GM08714 (cell line): ENCODE results near the gene SPAG8.

ENCODE experiments used
- H3K4me3 ChIP-seq: fragments of 200-500 bp; sonication (Bioruptor generic); 2 replicates; pipeline ENCODE4 v1.5.1; 2014; ENCODE audit warnings: mild to moderate bottlenecking, low read length, inconsistent platforms
- ZNF274 ChIP-seq: IDR thresholded peaks from 2 replicates; pipeline ENCODE4 v1.6.1; 2012; ENCODE audit warnings: mild to moderate bottlenecking, low read depth, low read length

SPAG8 gene

DNA sequence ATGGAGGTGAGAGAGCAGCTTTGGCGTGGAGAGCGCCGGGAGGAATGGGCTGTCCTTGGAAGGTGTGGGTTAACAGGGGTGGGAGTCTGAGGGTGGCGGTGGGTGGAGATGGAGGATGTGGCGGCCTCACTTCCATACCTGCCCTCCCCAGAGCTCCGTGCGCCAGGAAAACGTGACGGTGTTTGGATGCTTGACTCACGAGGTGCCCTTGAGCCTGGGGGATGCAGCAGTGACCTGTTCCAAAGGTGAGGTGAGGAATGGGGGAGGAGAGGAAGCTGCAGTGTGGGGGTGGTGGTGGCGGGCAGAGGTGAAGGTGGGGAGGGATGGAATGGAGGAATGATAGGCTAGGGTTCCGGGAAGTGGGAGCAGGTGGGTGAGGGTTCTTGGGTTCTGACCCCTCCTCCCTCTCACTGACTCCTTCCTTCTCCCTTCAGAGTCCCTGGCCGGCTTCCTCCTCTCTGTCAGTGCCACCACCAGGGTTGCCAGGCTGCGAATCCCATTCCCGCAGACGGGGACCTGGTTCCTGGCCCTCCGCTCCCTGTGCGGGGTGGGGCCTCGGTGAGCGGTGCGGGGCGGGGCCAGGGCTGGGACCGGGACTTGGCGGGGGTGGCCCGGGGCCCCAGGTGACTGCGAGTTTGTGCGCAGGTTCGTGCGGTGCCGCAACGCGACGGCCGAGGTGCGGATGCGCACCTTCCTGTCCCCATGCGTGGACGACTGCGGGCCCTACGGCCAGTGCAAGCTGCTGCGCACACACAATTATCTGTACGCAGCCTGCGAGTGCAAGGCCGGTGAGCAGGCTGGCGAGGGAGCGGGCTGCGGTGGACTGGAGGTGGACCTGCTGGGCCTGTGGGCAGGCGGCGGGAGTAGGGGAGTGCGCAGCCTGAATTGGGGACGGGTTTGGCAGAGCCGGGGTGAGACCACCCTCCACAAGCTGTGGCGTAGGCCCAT lies 34.0 kb upstream of the SPAG8 start:
- H3K4me3 ChIP-seq: no peak overlapping the region; the same call in 1 of the 2 replicates
- no peak for TF ChIP-seq ZNF274

DNA sequence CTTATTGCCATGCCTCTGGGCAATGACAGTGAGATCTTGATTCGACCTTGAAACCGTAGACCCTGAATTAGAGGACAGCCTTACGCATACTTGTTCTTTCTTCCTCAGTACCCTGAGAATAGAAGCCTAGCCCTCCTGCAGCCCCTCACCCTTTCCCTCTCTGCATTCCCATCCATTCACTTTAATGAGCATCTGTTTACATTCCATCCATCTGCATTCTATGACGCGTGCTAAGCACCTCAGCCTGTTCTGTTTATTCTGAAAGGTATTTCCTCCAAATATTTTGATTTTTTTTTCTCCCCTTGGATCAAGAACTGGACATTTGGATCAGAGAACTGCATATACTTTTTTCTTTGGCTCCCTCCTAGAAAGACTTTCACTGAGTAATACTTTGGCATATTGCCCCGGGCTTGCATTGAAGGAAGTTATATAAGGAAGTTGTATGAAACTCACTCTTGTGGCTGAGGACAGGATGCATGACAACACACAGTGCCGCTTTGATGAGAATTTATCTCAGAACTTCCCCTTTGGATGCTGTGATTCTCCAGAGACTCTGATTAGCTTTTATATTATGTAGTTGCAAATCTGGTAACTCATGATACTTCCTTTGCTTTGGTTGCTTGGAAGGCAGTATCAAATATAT lies 32.7 kb upstream of the SPAG8 start:
- H3K4me3 ChIP-seq: no peak overlapping the region
- TF ChIP-seq ZNF274: no peak

DNA sequence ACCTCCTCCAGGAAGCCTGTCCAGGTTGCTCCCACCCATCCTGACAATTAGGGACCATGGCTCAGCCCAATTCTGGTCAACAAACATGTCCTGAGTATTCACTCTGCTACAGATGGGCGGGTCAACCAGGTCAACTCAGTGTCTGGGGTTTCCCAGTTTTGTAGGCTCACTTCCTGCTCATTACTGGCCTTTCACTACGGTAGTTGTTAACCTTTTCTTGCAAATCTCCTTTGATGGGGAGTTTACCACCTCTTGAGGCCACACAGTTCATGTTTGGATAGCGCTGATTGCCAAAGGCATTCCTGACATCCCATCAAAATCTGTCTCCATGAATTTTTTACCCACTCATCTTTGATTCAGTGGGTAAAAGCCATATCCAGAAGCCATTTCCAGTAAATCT lies 30.7 kb upstream of the SPAG8 start:
- TF ChIP-seq ZNF274: no peak
- no peak overlapping the region for H3K4me3 ChIP-seq

DNA sequence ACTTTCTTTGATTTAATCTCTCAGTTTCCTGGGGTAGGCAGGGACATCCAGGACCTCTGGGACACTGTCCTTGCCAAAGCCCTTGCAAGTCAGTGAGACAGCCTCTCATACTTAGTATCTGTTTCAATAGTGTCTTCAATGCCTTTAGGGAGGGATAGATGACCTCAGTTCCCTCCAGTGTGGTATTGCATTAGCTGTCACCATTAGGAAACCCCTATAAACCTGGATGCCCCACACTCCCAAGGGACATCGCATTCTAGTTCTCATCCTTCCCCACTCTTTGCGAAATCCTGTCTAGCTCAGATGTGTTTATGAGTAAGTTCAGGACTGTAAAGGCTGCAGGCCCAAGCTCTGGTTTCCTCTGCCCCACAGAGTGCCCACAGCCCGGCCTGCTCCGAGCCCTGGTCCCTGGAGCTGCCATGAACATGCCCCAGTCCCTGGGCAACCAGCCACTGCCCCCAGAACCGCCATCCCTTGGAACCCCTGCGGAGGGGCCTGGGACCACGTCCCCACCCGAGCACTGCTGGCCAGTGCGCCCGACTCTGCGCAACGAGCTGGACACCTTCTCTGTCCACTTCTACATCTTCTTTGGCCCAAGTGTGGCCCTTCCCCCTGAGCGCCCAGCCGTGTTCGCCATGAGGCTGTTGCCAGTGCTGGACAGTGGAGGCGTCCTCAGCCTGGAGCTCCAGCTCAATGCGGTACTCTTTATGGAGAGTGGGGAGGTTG lies 30.1 kb upstream of the SPAG8 start:
- no peak overlapping the region for H3K4me3 ChIP-seq
- no peak for TF ChIP-seq ZNF274

DNA sequence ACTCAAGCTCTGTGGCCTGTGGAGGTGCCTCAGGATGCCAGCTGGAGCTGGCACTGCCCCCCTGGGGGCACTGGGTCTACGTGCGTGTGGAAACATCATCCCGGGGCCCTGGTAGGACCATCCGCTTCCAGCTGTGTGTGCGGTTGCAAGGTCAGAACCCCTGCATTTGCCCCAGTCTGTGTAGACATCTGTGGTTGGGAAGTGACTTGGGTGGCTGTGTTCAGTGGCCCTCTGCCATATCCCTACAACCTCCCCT lies 29.5 kb upstream of the SPAG8 start:
- H3K4me3 ChIP-seq: no peak overlapping the region

DNA sequence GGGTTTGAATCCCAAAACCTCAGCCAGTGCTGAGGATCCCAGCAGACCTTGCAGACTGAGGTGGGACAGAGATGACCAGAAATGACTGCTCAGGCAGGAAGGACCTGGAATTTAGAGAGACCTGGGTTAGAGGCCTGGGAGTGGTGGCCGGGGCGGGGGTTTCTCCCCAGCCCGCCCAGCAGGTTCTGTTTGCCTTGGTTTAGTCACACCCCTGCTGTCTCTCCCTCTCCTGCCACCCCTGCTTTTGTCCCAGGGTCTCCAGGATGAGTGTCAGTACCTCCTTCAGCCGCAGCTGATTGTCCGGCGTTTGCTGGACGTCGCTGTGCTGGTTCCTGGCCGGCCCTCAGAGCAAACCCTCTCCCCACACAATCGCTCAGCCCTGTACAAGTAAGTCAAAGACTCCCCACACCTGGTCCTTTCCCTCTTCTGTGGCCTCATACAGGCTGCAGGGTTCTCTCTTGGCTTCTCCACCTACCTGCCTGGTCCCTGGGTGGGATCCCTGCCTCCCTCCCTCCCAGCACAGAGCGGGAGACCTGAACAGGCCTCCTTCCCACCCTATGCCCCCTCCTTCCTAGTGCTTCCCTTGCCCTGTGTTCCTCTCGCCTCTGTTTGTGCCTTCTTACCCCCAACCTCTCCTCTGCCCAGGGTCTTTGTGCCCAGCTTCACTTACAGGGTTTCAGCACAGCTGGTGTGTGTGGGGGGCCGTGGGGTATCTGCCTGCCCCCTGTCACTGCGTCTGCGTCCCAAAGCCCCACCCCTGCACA lies 29.0 kb upstream of the SPAG8 start:
- no peak for TF ChIP-seq ZNF274
- no peak overlapping the region for H3K4me3 ChIP-seq

More for the DNA sequence above, 29.5 kb upstream of the SPAG8 start:
- no peak for TF ChIP-seq ZNF274

DNA sequence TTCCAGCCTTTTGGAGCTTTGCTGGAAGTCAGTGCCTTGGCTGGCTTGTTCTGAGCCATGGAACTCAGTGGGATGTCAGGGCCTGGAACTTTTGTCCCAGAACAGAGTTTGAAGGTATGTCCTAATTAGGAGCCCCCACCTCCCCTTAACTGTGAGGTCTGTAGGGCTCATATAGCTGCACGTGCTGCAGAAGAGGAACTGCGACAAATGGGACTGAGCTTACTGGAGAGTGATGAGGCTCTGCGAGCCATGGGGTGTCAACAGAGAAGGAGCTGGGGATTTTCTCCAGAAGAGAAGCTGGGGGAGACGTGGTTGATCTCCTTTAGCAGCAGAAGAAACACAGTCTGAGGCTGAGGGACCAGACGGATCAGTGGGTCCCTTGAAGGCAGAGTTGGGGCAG lies 27.9 kb upstream of the SPAG8 start:
- H3K4me3 ChIP-seq: no peak overlapping the region
- TF ChIP-seq ZNF274: no peak

DNA sequence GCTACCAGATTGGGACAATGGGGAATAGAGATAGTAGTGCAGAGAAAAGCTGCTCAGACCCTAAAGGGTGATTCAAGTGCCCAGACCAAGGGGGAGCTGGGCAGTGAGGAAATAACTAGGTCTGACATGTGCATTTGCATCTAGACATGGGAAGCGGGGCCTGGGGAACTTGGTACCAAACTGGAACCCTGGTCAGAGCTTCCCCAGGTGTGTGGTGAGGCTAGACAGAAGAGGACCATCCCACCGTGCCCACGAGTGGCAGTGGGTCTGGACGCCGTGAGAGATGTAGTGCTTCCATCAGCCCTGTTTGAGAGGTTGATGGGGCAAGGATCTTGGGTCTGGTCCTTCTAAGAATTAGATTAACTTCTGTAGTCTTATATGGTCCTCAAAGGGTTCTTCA lies 24.5 kb upstream of the SPAG8 start:
- no peak overlapping the region for H3K4me3 ChIP-seq
- TF ChIP-seq ZNF274: no peak

DNA sequence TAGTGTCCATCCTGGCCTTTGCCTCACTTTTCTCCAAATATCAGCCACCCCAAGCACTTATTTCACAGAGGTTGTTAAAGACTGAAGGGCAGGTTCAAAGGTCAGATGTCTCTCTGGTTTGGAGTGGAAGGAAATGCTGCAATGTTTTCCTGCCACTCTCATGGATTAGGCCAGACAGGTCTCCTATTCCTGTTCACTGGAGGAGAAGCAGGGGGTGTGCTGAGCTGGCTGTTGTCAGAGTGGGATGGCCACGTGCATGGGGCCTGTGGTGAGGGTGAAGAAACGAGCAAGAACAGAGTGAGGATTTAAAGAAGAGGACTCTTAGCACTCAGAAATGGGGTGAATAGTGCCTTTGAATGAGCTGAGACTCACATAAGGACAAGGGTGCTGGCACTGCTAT lies 23.7 kb upstream of the SPAG8 start:
- no peak for TF ChIP-seq ZNF274
- H3K4me3 ChIP-seq: no peak overlapping the region

DNA sequence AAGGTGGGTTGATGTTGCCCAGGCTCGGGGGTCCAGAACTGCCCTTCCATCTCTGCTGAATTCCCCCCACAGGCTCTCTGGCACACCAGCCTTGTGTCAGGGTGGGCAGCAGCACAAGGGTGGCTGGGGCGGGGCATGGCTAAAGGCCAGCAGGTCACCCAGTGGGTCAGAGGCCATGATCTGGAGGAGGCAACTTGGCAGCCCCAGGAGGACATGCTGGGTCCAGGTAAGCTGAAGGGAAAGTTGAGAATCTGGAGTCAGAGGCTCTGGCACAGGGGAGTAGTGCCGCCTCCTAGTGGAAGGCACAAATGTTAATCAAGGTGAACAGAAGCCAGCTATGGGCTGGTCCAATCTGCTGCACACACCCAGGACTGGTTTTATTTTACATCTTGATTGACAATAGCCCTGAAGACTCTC lies 23.2 kb upstream of the SPAG8 start:
- no peak overlapping the region for H3K4me3 ChIP-seq
- TF ChIP-seq ZNF274: no peak

DNA sequence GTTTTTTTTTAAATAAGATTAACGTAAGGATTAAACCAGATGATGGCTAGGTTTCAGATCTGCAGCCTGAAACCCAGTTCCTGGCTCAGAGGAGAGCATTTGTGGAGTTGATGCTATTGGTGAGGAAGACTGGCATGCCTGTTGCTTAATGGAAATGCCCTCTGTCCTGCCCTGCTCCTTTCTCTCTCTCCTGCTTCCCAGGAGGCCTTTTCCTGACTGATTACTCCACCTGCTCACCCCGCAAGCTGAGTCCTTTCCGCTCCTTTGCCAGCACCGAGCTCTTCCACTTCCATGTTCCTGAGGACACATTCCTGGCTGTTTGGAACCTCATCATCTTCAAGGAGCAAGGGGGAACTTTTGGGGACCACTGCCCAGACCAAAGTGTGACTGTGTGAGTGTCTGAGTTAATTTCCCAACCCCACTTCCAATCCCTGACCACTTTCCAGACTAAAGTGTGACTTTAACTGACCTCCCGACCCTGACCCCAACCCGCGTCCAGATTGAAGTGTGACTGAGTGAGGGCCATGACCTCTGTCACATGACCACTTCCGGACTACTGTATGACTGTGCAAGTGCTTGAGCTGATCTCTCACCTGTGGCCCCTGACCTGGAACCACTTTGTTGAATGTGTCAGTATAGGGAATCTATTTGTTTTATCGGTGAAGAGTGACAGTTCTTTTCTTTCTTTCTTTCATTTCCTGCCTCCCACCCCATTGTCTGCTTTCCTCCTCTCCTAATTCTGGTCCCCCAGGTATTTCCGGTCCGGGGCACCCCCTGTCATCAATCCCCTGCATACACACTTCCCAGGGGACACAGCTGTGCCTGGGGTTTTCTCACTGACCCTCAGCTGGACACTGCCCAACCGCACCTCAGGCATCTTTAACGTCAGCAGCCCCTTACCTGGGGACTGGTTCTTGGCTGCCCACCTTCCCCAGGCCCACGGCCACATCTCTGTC lies 22.5 kb upstream of the SPAG8 start:
- no peak overlapping the region for H3K4me3 ChIP-seq
- TF ChIP-seq ZNF274: no peak

DNA sequence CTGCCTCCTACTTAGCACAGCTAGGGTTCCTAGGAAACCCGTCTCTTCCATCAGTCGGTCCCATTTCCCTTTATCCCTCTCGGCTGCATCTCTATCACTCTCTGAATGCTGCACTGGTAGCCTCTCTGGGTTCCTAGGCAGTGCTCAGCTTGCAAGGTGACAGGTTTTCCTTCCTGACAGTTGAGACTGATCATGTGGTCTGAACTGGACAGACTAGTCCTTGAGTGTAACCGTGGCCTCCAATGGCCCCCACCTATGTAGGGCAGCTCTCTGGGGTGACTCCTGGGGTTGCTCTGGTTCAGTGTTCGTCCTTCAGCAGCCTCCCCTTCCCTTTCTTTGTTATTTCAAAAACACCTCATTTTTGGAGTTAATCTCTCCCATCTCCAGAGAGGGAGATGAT lies 20.8 kb upstream of the SPAG8 start:
- H3K4me3 ChIP-seq: no peak overlapping the region

DNA sequence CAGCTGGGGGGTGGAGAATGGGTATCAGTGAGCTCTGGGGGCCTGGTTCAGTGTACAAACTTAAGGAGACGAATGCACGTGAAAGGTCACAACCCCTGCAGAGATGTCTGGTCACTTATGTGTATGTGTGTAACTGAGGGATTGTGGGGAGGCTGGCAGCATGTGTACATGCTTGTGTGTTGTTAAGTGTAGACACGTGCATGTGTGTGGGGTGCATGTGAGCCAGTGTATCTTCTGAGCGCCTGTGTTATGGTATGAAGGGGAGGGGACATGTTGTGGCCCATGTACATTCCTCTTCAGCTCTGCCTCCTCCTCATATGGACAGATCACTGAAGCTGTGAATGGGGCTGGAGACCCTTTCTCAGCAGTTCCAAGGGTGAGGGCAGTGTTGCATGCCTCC lies 19.0 kb upstream of the SPAG8 start:
- no peak for TF ChIP-seq ZNF274
- H3K4me3 ChIP-seq: no peak overlapping the region

More for the DNA sequence above, 20.8 kb upstream of the SPAG8 start:
- TF ChIP-seq ZNF274: no peak
